Gastrocnemius medialis (tissue), 4 donors: ENCODE results near the gene CRHR1. TPM values are rescaled to one million over a fixed set of nuclear protein-coding genes. Genes with fewer than 3 reads are reported as not detected.

Source experiments
- ATAC-seq, 2 donors: fragments of 150-250 bp; one replicate each; pipeline ENCODE4 v1.9.1; 2016
- DNase-seq, 2 donors: peaks; one replicate each; pipeline ENCODE4 v3.0.0-alpha.2; 2019
- H3K27ac ChIP-seq, 4 donors: fragments of 200-600 bp; sonication (generic); 1 replicate in 1 of 4; 2 replicates in 3 of 4; pipeline ENCODE4 v1.5.1; 2016 to 2018; ENCODE audit warnings: mild to moderate bottlenecking in 2 of 4, moderate library complexity in 1 of 4
- H3K27me3 ChIP-seq, 3 donors: fragments of 200-600 bp; sonication (generic) in 2 of 3; 1 replicate in 1 of 3; 2 replicates in 2 of 3; pipeline versions ENCODE4 v1.5.1 to v1.6.0; 2016 to 2019; ENCODE audit warnings: mild to moderate bottlenecking in 1 of 3, moderate library complexity in 1 of 3
- H3K36me3 ChIP-seq, 2 donors: fragments of 200-600 bp; sonication (generic) in 1 of 2; one replicate each; pipeline ENCODE4 v1.5.1; 2017 to 2018
- H3K4me1 ChIP-seq, 2 donors: fragments of 200-600 bp; sonication (generic) in 1 of 2; one replicate each; pipeline ENCODE4 v1.5.1; 2016 to 2017; ENCODE audit warnings: mild to moderate bottlenecking in 2 of 2
- H3K4me3 ChIP-seq, 4 donors: fragments of 200-600 bp; sonication (generic) in 3 of 4; 1 replicate in 1 of 4; 2 replicates in 3 of 4; pipeline ENCODE4 v1.5.1; 2016 to 2019; ENCODE audit warnings: mild to moderate bottlenecking in 2 of 4
- H3K9me3 ChIP-seq, 3 donors: fragments of 200-600 bp; sonication (generic) in 2 of 3; 1 replicate in 1 of 3; 2 replicates in 2 of 3; pipeline ENCODE4 v1.5.1; 2016 to 2019
- POLR2A ChIP-seq, 2 donors: fragments of 450-650 bp; IDR thresholded peaks; one replicate each; pipeline ENCODE4 v1.6.1; 2017; ENCODE audit warnings: antibody characterized with exemption in 2 of 2, mild to moderate bottlenecking in 2 of 2, moderate library complexity in 2 of 2
- in situ Hi-C, 4 donors: fragments of 200-750 bp; cut with MboI; loops; one replicate each; pipeline versions ENCODE4 v1.15.0 to v1.8.0; 2017; ENCODE audit warnings: low sequenced_read_pairs in 4 of 4
- intact Hi-C: fragments of 100-400 bp; cut with DNase I; formaldehyde crosslinking; loops from one replicate; pipeline ENCODE4 v1.15.1; 2023; ENCODE audit warnings: low total_unique reads
- total RNA-seq, 4 donors: library from RNA; depleted of rRNA; stranded (reverse); fragments of >200 nt; gene quantifications; one replicate each; pipeline versions ENCODE4 v1.1.0 to v1.2.3, GENCODE V29; 2016
- TF ChIP-seq, protein P1 (sequence below), 5 experiments: fragments of 450-650 bp in 3 of 5; fragments of 200-600 bp in 2 of 5; sonication (generic) in 2 of 5; IDR thresholded peaks in 4 of 5; conservative IDR thresholded peaks in 1 of 5; 1 replicate in 4 of 5; 2 replicates in 1 of 5; pipeline ENCODE4 v1.5.1; 2016 to 2019; ENCODE audit warnings: antibody characterized with exemption in 5 of 5, mild to moderate bottlenecking in 3 of 5, moderate library complexity in 3 of 5

Gene CRHR1
- total RNA-seq, 4 donors from 2014 or later = not detected

DNA sequence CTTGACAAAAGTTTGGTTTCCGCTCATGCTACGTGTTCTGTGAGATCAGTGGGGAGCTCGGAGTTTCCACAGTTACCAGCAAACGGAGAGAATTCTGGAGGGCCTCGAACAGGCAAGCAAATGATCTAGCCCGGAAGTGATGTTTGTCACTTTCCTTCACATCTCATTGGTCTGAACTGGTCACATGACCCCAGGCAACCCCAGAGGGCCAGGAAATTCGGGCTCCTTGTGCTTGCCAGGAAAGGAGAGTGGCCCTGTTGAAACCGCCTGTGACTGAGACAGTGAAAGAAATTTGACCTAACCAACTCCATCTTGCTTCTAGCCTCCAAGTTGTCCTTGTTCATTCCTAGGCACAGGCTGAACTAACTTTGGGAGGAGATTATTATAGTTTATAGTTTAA is 83.6 kb downstream of the CRHR1 start:
- ATAC-seq (peak in 1 of 2 donors; percentile 28), DNase-seq (no peak)
- no peaks in the 10 kb centered on the region for H3K36me3 ChIP-seq
- no peak overlapping the region for H3K27ac ChIP-seq
- TF ChIP-seq POLR2A (IDR thresholded peaks at IDR 0.05) = no peak
- TF ChIP-seq, protein P1, sequence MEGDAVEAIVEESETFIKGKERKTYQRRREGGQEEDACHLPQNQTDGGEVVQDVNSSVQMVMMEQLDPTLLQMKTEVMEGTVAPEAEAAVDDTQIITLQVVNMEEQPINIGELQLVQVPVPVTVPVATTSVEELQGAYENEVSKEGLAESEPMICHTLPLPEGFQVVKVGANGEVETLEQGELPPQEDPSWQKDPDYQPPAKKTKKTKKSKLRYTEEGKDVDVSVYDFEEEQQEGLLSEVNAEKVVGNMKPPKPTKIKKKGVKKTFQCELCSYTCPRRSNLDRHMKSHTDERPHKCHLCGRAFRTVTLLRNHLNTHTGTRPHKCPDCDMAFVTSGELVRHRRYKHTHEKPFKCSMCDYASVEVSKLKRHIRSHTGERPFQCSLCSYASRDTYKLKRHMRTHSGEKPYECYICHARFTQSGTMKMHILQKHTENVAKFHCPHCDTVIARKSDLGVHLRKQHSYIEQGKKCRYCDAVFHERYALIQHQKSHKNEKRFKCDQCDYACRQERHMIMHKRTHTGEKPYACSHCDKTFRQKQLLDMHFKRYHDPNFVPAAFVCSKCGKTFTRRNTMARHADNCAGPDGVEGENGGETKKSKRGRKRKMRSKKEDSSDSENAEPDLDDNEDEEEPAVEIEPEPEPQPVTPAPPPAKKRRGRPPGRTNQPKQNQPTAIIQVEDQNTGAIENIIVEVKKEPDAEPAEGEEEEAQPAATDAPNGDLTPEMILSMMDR (IDR thresholded peaks at IDR 0.05 in 4 of 5, conservative IDR thresholded peaks at IDR 0.05 in 1 of 5) = no peak
- peaks cover 2 to 5% (median 2%) of the 10 kb centered on the region in 3 donors for H3K27me3 ChIP-seq
- H3K9me3 ChIP-seq = no peaks in the 10 kb centered on the region
- intact Hi-C loops (no loop called here), in situ Hi-C loops (no loop called here)
- H3K4me3 ChIP-seq = no peak overlapping the region
- H3K4me1 ChIP-seq = no peaks in the 10 kb centered on the region

GRCh38 chr17:45868276-45868675 is 84.2 kb downstream of the CRHR1 start:
- no peaks in the 10 kb centered on the region for H3K36me3 ChIP-seq
- no peaks in the 10 kb centered on the region for H3K4me1 ChIP-seq
- no peak overlapping the region for H3K27ac ChIP-seq
- in situ Hi-C loops = no loop called here
- ATAC-seq (no peak), DNase-seq (no peak)
- no peak overlapping the region for H3K4me3 ChIP-seq
- H3K27me3 ChIP-seq = peaks cover 2 to 5% (median 2%) of the 10 kb centered on the region in 3 donors
- H3K9me3 ChIP-seq = no peaks in the 10 kb centered on the region
- no peak for TF ChIP-seq POLR2A (IDR thresholded peaks at IDR 0.05)
- TF ChIP-seq, protein P1 (IDR thresholded peaks at IDR 0.05 in 4 of 5, conservative IDR thresholded peaks at IDR 0.05 in 1 of 5) = no peak
- intact Hi-C loops = no loop called here

DNA sequence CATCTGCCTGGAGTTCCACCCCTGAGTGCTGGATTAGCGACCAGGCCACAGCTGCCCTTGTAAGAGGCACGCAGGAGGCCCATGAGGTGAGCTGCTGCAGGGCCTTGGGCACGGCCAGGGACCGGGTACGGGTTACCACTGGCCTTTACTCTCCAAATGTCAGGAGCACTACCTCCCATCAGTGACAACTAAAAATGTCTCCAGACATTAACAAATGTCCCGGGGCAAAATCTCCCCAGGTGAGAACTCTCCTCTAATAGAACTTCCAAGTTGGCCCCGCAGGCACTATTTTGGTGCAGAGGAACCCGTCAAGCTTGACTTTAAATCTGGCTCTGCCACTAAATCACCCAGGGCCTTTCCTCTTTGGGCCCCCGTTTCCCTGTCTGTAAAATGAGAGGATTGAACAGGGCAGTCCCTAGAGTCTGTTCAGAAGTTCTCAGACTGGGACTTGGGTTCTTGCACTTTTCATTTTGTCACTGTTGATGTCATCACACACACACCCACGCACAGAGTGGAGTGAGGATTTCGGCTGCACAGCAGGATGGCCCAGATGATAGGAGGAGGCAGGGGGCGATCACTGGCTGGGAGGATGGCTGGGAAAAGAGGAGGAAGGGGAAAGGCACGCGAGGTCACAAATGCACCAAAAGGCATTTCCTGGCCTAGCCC is 85.7 kb downstream of the CRHR1 start:
- ATAC-seq (no peak), DNase-seq (no peak)
- Histone ChIP-seq H3K9me3 (no peaks in the 10 kb centered on the region), H3K27me3 (peaks cover 0 to under 1% (median 0%) of the 10 kb centered on the region in 3 donors), H3K4me3 (no peak overlapping the region), H3K4me1 (no peaks in the 10 kb centered on the region), H3K36me3 (no peaks in the 10 kb centered on the region), H3K27ac (no peak overlapping the region)
- intact Hi-C loops = no loop called here
- TF ChIP-seq POLR2A (IDR thresholded peaks at IDR 0.05) = no peak
- TF ChIP-seq, protein P1 (IDR thresholded peaks at IDR 0.05 in 4 of 5, conservative IDR thresholded peaks at IDR 0.05 in 1 of 5) = no peak
- in situ Hi-C loops = no loop called here

DNA sequence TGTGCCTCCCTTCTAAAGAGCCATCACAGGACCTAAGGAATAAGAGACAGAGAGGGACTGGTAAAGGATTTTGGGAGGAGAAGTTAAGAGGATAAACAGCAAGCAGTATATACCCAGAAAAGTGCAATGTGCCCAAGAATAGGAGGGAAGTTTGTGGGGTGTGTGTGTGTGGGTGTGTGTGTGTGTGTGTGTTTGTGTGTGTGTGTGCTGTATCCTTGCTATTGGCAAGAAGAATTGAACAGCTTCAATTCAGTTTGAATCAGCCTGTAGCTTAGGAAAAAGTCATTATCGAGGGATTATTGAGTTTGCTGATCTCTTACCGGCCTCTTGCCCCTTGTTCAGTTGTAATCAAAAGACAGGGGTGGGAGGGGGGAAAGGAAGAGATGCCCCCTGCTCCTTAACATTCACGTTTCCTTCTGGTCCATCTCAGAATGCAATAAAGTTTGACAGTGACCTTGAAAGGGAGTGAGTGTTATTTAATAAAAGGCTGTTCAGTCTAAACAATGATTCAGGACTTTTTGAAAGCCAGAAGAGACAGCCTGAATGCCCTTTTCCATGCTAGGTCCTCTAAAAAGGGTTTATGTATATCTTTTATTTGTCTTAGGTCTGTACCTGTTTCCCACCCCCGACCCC is 86.3 kb downstream of the CRHR1 start:
- Histone ChIP-seq H3K4me3 (no peak overlapping the region), H3K27ac (no peak overlapping the region), H3K27me3 (no peaks in the 10 kb centered on the region), H3K4me1 (no peaks in the 10 kb centered on the region), H3K36me3 (no peaks in the 10 kb centered on the region), H3K9me3 (no peaks in the 10 kb centered on the region)
- intact Hi-C loops = no loop called here
- in situ Hi-C loops = no loop called here
- ATAC-seq (no peak), DNase-seq (no peak)
- TF ChIP-seq POLR2A (IDR thresholded peaks at IDR 0.05) = no peak
- TF ChIP-seq, protein P1 (IDR thresholded peaks at IDR 0.05 in 4 of 5, conservative IDR thresholded peaks at IDR 0.05 in 1 of 5) = no peak
